ENCODE data around the gene PTPN4. TPM values are rescaled to one million over a fixed set of nuclear protein-coding genes. Genes with fewer than 3 reads are reported as not detected.

PTPN4 gene
- total and polyA plus RNA-seq, 10 of the 15 experiments (the other 5 are each of a cell fraction or from before 2014, with no cell fraction given): 5.0 to 29.7 (median 23.7) TPM

DNA sequence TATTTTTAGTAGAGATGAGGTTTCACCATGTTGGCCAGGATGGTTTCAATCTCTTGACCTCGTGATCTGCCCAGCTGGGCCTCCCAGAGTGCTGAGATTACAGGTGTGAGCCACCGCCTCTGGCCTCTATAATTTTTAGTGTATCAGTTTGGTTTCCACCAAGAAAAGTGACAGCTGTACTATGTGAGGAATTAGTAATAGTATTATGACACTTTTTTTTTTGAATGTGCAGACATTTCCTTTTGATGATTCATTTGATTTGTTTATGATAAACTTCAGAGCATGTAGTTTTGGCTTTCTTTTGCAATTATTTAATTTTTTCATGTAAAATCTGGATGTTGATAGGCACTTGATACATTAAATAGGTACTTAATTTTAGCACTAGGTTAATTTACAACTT, 61.5 kb downstream of the PTPN4 start:
- H3K4me1 ChIP-seq (ENCODE audit: control insufficient read depth, insufficient read depth, low read length): no peaks in the 10 kb centered on the region
- no peaks in the 10 kb centered on the region for H4K20me1 ChIP-seq (ENCODE audit: control insufficient read depth, insufficient read depth)
- no peak for TF ChIP-seq EP300 (IDR thresholded peaks at IDR 0.05; ENCODE audit: borderline replicate concordance in 1 of 2, control insufficient read depth in 1 of 2, low read depth in 2 of 2, low read length in 2 of 2)
- TF ChIP-seq CBX3 (IDR thresholded peaks at IDR 0.05; ENCODE audit: borderline replicate concordance, low read depth): no peak
- TF ChIP-seq ZNF24 (IDR thresholded peaks at IDR 0.05): no peak
- no peak for TF ChIP-seq ZZZ3 (IDR thresholded peaks at IDR 0.05; ENCODE audit: control insufficient read depth, insufficient read length, low read depth)
- TF ChIP-seq WRNIP1 (IDR thresholded peaks at IDR 0.05; ENCODE audit: borderline replicate concordance, low read depth, low read length): no peak
- TF ChIP-seq LARP7 (IDR thresholded peaks at IDR 0.05): no peak
- TF ChIP-seq MYB (IDR thresholded peaks at IDR 0.05; ENCODE audit: borderline replicate concordance, low read depth, low read length): no peak
- TF ChIP-seq CBFB (IDR thresholded peaks at IDR 0.05; ENCODE audit: low read depth): no peak
- no peak for TF ChIP-seq BRCA1 (IDR thresholded peaks at IDR 0.05; ENCODE audit: low read depth, low read length)
- TF ChIP-seq ZNF207 (IDR thresholded peaks at IDR 0.05; ENCODE audit: borderline replicate concordance): no peak
- DNase-seq (ENCODE audit: low read depth, low spot score) (no peak), FAIRE-seq (no peak), ATAC-seq (no peak)
- H3K27me3 ChIP-seq (replicated peaks in 1 of 2; ENCODE audit: control insufficient read depth in 2 of 2, insufficient read depth in 2 of 2, low read length in 1 of 2): no peaks in the 10 kb centered on the region
- no TSS peak for BruUV-seq (replicated peaks)
- no peak overlapping the region for H2AFZ ChIP-seq (ENCODE audit: control insufficient read depth, low read depth, low read length)
- in situ Hi-C loops (cut with MboI): loop anchor here (5.0 kb wide), 1 partner anchor 119 kb away; no protein-coding TSS in a partner anchor
- H3K27ac ChIP-seq (ENCODE audit: control insufficient read depth, insufficient read depth): no peak overlapping the region
- WGBS (ENCODE audit: insufficient coverage, insufficient replicate concordance, low lambda C conversion rate, missing lambda C conversion rate): 76% methylated on average over 2 of the region's 2 CpGs
- H3K9ac ChIP-seq (ENCODE audit: control insufficient read depth, insufficient read depth, low read length): no peak overlapping the region
- H3K79me2 ChIP-seq (ENCODE audit: control insufficient read depth, insufficient read depth, low read length): no peaks in the 10 kb centered on the region
- CTCF ChIA-PET: interaction anchor here (1.1 to 12.6 kb wide), 5 partner anchors 8 to 119 kb away, joined by 3 to 111 read pairs (median 6); partner anchors contain the start of gene PTPN4
- H3K36me3 ChIP-seq (ENCODE audit: control insufficient read depth in 2 of 2, insufficient read depth in 2 of 2, low read length in 1 of 2): no peaks in the 10 kb centered on the region
- no peak overlapping the region for H3K4me3 ChIP-seq
- POLR2A ChIA-PET: no interaction called here
- RAD21 ChIA-PET (ENCODE audit: unreplicated experiment): interaction anchor here (0.8 to 2.7 kb wide), 3 partner anchors 68 to 354 kb away, joined by 3 to 9 read pairs (median 4); no protein-coding TSS in a partner anchor
- intact Hi-C loops (cut with micrococcal nuclease; ENCODE audit: unreplicated experiment): no loop called here
- no peak overlapping the region for H3K4me2 ChIP-seq (ENCODE audit: control insufficient read depth, insufficient read depth)
- SMC1A ChIA-PET (ENCODE audit: uncharacterized antibody, unreplicated experiment): interaction anchor here (1.0 to 4.6 kb wide), 4 partner anchors 62 to 353 kb away, joined by 3 to 43 read pairs (median 4); partner anchors contain the start of gene PTPN4
- H3K9me3 ChIP-seq (replicated peaks; ENCODE audit: control insufficient read depth, insufficient read depth, low read length): peaks cover 3% of the 10 kb centered on the region

Data from GM12878 (cell line).